Thyroid gland (tissue), 4 donors: Measurements from ENCODE around the gene PRKCA.

Experiments
- CTCF ChIP-seq, 6 experiments: fragments of 200-600 bp in 3 of 6; fragments of 450-650 bp in 3 of 6; sonication (generic) in 3 of 6; IDR thresholded peaks; one replicate each; pipeline ENCODE4 v1.5.1; 2016 to 2019; ENCODE audit warnings: antibody characterized with exemption in 6 of 6, mild to moderate bottlenecking in 2 of 6, inconsistent platforms in 1 of 6, moderate library complexity in 1 of 6
- POLR2A ChIP-seq, 2 donors: fragments of 450-650 bp; IDR thresholded peaks; one replicate each; pipeline ENCODE4 v1.6.1; 2017; ENCODE audit warnings: antibody characterized with exemption in 2 of 2, mild to moderate bottlenecking in 2 of 2, moderate library complexity in 1 of 2

- TF ChIP-seq POLR2A (IDR thresholded peaks at IDR 0.05) = no peak
- TF ChIP-seq CTCF (IDR thresholded peaks at IDR 0.05) = no peak
Observed at GRCh38 chr17:66398059-66398458, 95.6 kb downstream of the PRKCA start.
